Spleen (tissue), 11 donors: Measurements from ENCODE around the gene ZNF639. TPM values are rescaled to one million over a fixed set of nuclear protein-coding genes. Genes with fewer than 3 reads are reported as not detected.

ENCODE experiments used
- DNase-seq: peaks from one replicate; pipeline ENCODE4 v3.0.0-alpha.2; 2020
- H3K27ac ChIP-seq, 8 donors: fragments of 200-600 bp; sonication (generic) in 7 of 8; 1 replicate in 4 of 8; 2 replicates in 4 of 8; pipeline versions ENCODE4 v1.5.0 to v1.8.0; 2016 to 2021; ENCODE audit warnings: inconsistent platforms in 4 of 8, mild to moderate bottlenecking in 4 of 8, moderate library complexity in 1 of 8
- H3K27me3 ChIP-seq, 7 donors: fragments of 200-600 bp; sonication (generic) in 6 of 7; replicated peaks in 1 of 7; 1 replicate in 4 of 7; 2 replicates in 3 of 7; pipeline versions ENCODE4 v1.5.0 to v1.8.0; 2016 to 2021; ENCODE audit warnings: inconsistent platforms in 3 of 7, mild to moderate bottlenecking in 1 of 7
- H3K36me3 ChIP-seq, 6 donors: fragments of 200-600 bp; sonication (generic) in 5 of 6; 1 replicate in 4 of 6; 2 replicates in 2 of 6; pipeline versions ENCODE4 v1.5.0 to v1.8.0; 2016 to 2021; ENCODE audit warnings: inconsistent platforms in 2 of 6
- H3K4me1 ChIP-seq, 6 donors: fragments of 200-600 bp; sonication (generic) in 5 of 6; 1 replicate in 3 of 6; 2 replicates in 3 of 6; pipeline versions ENCODE4 v1.5.0 to v1.8.0; 2016 to 2021; ENCODE audit warnings: inconsistent platforms in 3 of 6
- H3K4me3 ChIP-seq, 8 donors: fragments of 200-600 bp; sonication (generic) in 7 of 8; 1 replicate in 4 of 8; 2 replicates in 4 of 8; pipeline versions ENCODE4 v1.5.0 to v1.8.0; 2016 to 2021; ENCODE audit warnings: inconsistent platforms in 4 of 8, mild to moderate bottlenecking in 4 of 8, moderate library complexity in 2 of 8
- H3K9me3 ChIP-seq, 8 donors: fragments of 200-600 bp; sonication (generic) in 7 of 8; 1 replicate in 4 of 8; 2 replicates in 4 of 8; pipeline versions ENCODE4 v1.5.0 to v1.8.0; 2016 to 2021; ENCODE audit warnings: inconsistent platforms in 4 of 8
- CTCF ChIP-seq, 11 experiments: fragments of 200-600 bp in 7 of 11; fragments of 450-650 bp in 4 of 11; sonication (generic) in 4 of 11; IDR thresholded peaks in 8 of 11; conservative IDR thresholded peaks in 3 of 11; 1 replicate in 7 of 11; 2 replicates in 4 of 11; pipeline versions ENCODE4 v1.4.0 to v1.8.0; 2016 to 2021; ENCODE audit warnings: antibody characterized with exemption in 11 of 11, inconsistent platforms in 4 of 11, mild to moderate bottlenecking in 1 of 11
- POLR2A ChIP-seq, 3 donors: fragments of 450-650 bp; IDR thresholded peaks; one replicate each; pipeline ENCODE4 v1.5.1; 2017; ENCODE audit warnings: antibody characterized with exemption in 3 of 3, mild to moderate bottlenecking in 1 of 3
- POLR2AphosphoS5 ChIP-seq, 3 donors: sonication (generic); formaldehyde crosslinking; IDR thresholded peaks; one replicate each; pipeline ENCODE4 v1.5.1; 2017; ENCODE audit warnings: antibody characterized with exemption in 3 of 3
- WGBS, 5 donors: extraction: QIAGEN DNeasy Blood & Tissue Kit in 3 of 5; methylation state at CpG; one replicate each; pipeline versions ENCODE4 v1.1.5 to v1.1.7; 2013 to 2018; 5-methylcytosine and 5-hydroxymethylcytosine counted together
- intact Hi-C: fragments of 100-400 bp; cut with DNase I; formaldehyde crosslinking; loops from one replicate; pipeline ENCODE4 v1.15.0; 2023; ENCODE audit warnings: low total_unique reads
- polyA plus RNA-seq, 3 donors: library from polyadenylated mRNA; stranded (reverse); fragments of 200-250 nt; gene quantifications; one replicate each; pipeline ENCODE4 v1.2.1, GENCODE V29; 2013
- total RNA-seq, 7 donors: library from RNA; depleted of rRNA in 3 of 7; stranded (reverse); fragments of >200 nt in 3 of 7; fragmentation: NEBNext Ultra II Directional in 4 of 7; extraction: Animal tissue kit (Norgen Biotek cat#: 25700) in 4 of 7; gene quantifications; one replicate each; pipeline versions ENCODE4 v1.1.0 to v1.2.1, GENCODE V29; 2016 to 2021
- donor health status: healthy with polysubstance abuse.
- donor health status: DM: no; HTN: no; CAD: no; lungs with moderate emphysema.
- donor health status: DM: no; HTN: no; CAD: no.
- donor health status: Bipolar disorder and iron deficiency.
- donor health status: healthy.
- donor health status: DM: no; HTN: no; CAD: no.
- donor health status: DM: yes; HTN: yes; CAD: no.

ZNF639 gene
- total and polyA plus RNA-seq, 10 donors: 18.6 to 68.2 (median 29.8) TPM

- no peak overlapping the region for H3K4me3 ChIP-seq
- no peaks in the 10 kb centered on the region for H3K9me3 ChIP-seq
- intact Hi-C loops: no loop called here
- no peak for DNase-seq
- 89 to 95% (median 91%) methylated on average over 1 of the region's 1 CpG for WGBS, 5 donors
- H3K27me3 ChIP-seq: peaks cover 0 to 10% (median 0%) of the 10 kb centered on the region in 7 donors
- no peak for TF ChIP-seq POLR2A (IDR thresholded peaks at IDR 0.05)
- TF ChIP-seq CTCF (IDR thresholded peaks at IDR 0.05 in 8 of 11, conservative IDR thresholded peaks at IDR 0.05 in 3 of 11): no peak
- no peak for TF ChIP-seq POLR2AphosphoS5 (IDR thresholded peaks at IDR 0.05)
- H3K27ac ChIP-seq: no peak overlapping the region
- no peaks in the 10 kb centered on the region for H3K4me1 ChIP-seq
- H3K36me3 ChIP-seq: no peaks in the 10 kb centered on the region
Measured at GRCh38 chr3:179278151-179278550, 44.7 kb upstream of the ZNF639 start.

GRCh38 chr3:179278932-179279693, 43.7 kb upstream of the ZNF639 start:
- 47 to 55% (median 52%) methylated on average over 4 of the region's 4 CpGs for WGBS, 5 donors

GRCh38 chr3:179279837-179280236, 43.0 kb upstream of the ZNF639 start:
- peaks cover 0 to 10% (median 0%) of the 10 kb centered on the region in 7 donors for H3K27me3 ChIP-seq
- no peaks in the 10 kb centered on the region for H3K36me3 ChIP-seq
- DNase-seq: no peak
- intact Hi-C loops: no loop called here
- H3K4me1 ChIP-seq: no peaks in the 10 kb centered on the region
- WGBS, 5 donors: 63 to 97% (median 94%) methylated on average over 1 of the region's 1 CpG
- H3K4me3 ChIP-seq: no peak overlapping the region
- no peak overlapping the region for H3K27ac ChIP-seq
- H3K9me3 ChIP-seq: no peaks in the 10 kb centered on the region
- no peak for TF ChIP-seq POLR2A (IDR thresholded peaks at IDR 0.05)
- no peak for TF ChIP-seq CTCF (IDR thresholded peaks at IDR 0.05 in 8 of 11, conservative IDR thresholded peaks at IDR 0.05 in 3 of 11)
- TF ChIP-seq POLR2AphosphoS5 (IDR thresholded peaks at IDR 0.05): no peak

More at GRCh38 chr3:179278932-179279693, 43.7 kb upstream of the ZNF639 start:
- no peak overlapping the region for H3K27ac ChIP-seq
- H3K27me3 ChIP-seq: peaks cover 0 to 10% (median 0%) of the 10 kb centered on the region in 7 donors
- no peak for DNase-seq
- H3K9me3 ChIP-seq: no peaks in the 10 kb centered on the region
- H3K36me3 ChIP-seq: no peaks in the 10 kb centered on the region
- H3K4me1 ChIP-seq: no peaks in the 10 kb centered on the region
- TF ChIP-seq POLR2AphosphoS5 (IDR thresholded peaks at IDR 0.05) (no peak), CTCF (IDR thresholded peaks at IDR 0.05 in 8 of 11, conservative IDR thresholded peaks at IDR 0.05 in 3 of 11) (no peak), POLR2A (IDR thresholded peaks at IDR 0.05) (no peak)
- intact Hi-C loops: no loop called here
- H3K4me3 ChIP-seq: no peak overlapping the region

GRCh38 chr3:179281825-179282224, 41.0 kb upstream of the ZNF639 start:
- Histone ChIP-seq H3K27me3 (peaks cover 0 to 10% (median 0%) of the 10 kb centered on the region in 7 donors), H3K4me1 (no peaks in the 10 kb centered on the region), H3K9me3 (no peaks in the 10 kb centered on the region), H3K27ac (no peak overlapping the region), H3K4me3 (no peak overlapping the region), H3K36me3 (no peaks in the 10 kb centered on the region)
- intact Hi-C loops: no loop called here
- DNase-seq: no peak
- TF ChIP-seq POLR2A (IDR thresholded peaks at IDR 0.05): no peak
- TF ChIP-seq CTCF (IDR thresholded peaks at IDR 0.05 in 8 of 11, conservative IDR thresholded peaks at IDR 0.05 in 3 of 11): no peak
- TF ChIP-seq POLR2AphosphoS5 (IDR thresholded peaks at IDR 0.05): no peak
- WGBS, 5 donors: 81 to 98% (median 90%) methylated on average over 2 to 3 of the region's 3 CpGs
